HG03469 (cell line): Measurements from ENCODE around the gene CELF3.
"Not testable (repeated sequence)": the region's sequence is repeated elsewhere in the genome, so short reads cannot be mapped to it uniquely, and the experiment has no call there.

Experiments
- ATAC-seq: cut with Tn5 transposase; IDR thresholded peaks from one replicate; pipeline ENCODE4 v1.9.1; 2021; ENCODE audit warnings: mild to moderate bottlenecking, moderate library complexity, moderate number of reproducible peaks; ENCODE audit not compliant: unreplicated experiment

The CELF3 gene

GRCh38 chr1:151704246-151704645, 12.4 kb downstream of the CELF3 start:
- ATAC-seq = no peak

DNA sequence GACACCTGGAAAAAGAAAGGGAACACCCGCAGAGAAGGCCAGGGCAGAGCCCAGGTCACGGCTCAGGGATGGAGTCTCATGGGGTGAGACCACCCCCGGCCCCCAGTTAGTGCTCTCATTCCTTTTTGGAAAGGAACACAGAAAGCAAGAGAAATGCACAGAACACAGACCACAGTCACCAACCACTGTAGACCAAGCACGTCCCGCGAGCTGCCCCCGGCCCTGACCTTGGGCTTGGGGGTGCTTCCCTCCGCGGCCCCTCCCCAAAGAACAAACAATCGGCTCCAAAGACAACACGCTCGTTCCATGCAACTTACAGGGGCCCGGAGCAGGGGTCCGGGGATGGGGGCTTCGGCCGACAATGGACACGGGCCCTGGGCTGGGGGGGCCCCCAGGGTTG, 12.8 kb downstream of the CELF3 start:
- no peak for ATAC-seq

- ATAC-seq = no peak
Observed at GRCh38 chr1:151702936-151703335, 13.7 kb downstream of the CELF3 start.

- ATAC-seq = no peak
Observed at GRCh38 chr1:151701515-151701914, 15.1 kb downstream of the CELF3 start.

- no peak for ATAC-seq
Observed at GRCh38 chr1:151693057-151693651, 23.4 kb downstream of the CELF3 start.

DNA sequence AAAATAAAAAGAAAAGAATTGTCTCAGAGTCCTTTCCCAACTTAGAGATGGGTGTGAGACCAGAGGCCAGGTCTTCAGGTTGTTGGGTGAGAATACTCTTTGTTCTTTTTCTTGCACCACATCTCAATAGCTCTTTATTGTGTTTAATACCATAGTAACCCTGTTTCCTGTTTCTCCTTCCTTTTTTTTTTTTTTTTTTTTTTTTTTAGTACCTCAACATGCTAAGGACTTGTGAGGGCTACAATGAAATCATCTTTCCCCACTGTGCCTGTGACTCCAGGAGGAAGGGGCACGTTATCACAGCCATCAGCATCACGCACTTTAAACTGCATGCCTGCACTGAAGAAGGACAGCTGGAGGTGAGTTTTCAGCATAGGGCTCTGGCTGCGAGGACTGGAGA, 24.4 kb downstream of the CELF3 start:
- no peak for ATAC-seq

DNA sequence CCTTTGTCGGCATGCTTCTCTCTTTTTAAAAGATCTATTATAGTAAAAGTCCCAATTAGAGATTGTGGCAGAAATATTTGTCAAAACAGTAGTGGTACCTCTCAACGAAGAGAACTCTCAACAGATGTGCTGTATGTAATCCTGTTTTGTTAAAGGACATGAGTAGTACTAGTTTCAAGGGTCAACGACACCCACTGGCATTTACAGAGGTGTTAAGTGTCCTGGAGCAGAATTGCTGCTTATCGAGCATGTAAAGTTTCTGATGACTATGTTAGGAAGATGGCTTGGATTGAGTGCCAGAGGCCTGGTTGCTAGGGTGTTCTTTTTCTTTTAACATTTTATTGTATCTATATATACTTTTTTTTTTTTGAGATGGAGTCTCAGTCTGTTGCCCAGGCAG, 27.1 kb downstream of the CELF3 start:
- no peak for ATAC-seq

GRCh38 chr1:151686561-151686960, 30.0 kb downstream of the CELF3 start:
- ATAC-seq = no peak

GRCh38 chr1:151684128-151684527, 32.5 kb downstream of the CELF3 start:
- no peak for ATAC-seq

- not testable (repeated sequence) for ATAC-seq
Observed at GRCh38 chr1:151682901-151683300, 33.7 kb downstream of the CELF3 start.

DNA sequence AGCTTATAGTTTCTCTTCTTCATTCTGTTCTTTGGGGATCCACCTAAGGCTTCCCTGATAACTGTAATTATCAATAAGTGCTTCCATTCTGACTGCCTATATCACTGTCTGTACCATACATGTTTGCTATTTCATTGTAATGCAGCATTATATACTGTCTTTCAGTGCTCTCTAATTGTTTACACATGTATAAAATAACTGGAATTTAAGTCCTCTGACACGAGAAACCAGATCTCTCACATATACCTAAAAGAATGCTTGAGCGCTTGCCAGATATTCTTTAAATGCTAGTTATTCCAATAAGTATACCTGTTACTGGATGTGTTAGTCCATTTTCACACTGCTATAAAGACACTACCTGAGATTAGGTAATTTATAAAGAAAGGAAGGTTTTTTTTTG, 34.7 kb downstream of the CELF3 start:
- no peak for ATAC-seq

- no peak for ATAC-seq
Observed at GRCh38 chr1:151680826-151681225, 35.8 kb downstream of the CELF3 start.

GRCh38 chr1:151680391-151680790, 36.2 kb downstream of the CELF3 start:
- no peak for ATAC-seq

GRCh38 chr1:151673407-151673806, 43.2 kb downstream of the CELF3 start:
- ATAC-seq = no peak

GRCh38 chr1:151670036-151670675, 46.4 kb downstream of the CELF3 start:
- ATAC-seq = not testable (repeated sequence)

- ATAC-seq = no peak
Observed at GRCh38 chr1:151668090-151668489, 48.5 kb downstream of the CELF3 start.

DNA sequence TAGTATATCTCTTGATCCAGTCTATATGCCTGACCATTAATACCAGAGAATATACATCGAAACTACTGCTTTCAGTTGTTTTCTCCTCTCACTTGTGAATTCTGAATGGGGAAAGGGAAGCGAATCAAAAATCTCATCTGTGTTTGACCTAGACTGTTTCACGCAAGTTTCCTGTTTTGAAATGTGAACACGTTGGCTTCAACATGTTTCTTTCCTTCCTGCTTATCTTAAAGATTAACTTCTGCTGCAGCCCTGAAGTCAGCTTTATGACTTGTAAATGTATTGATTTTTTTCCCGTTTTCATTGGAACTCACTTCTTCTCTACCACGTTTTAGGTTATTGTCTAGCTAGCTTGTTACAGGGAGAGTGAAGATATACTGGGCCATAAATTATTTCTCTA, 54.9 kb downstream of the CELF3 start:
- ATAC-seq = no peak

GRCh38 chr1:151655371-151655770, 61.2 kb downstream of the CELF3 start:
- ATAC-seq = no peak

DNA sequence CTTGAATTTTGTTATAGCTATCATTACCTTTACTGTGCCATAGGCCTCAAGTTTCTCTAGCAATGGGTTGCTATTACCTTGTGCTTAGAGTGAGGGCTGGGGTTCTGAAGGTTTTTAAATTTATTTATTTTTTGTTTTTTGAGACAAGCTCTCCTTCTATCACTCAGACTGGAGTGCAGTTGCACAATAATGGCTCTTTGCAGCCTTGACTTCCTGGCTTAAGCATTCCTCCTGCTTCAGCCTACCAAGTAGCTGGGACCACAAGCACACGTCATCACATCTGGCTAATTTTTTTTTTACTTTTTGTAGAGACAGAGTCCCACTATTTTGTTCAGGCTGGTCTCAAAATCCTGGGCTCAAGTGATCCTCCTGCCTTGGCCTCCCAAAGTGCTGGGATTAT, 63.2 kb downstream of the CELF3 start:
- no peak for ATAC-seq
